GM12892 (cell line): ENCODE results near the gene SLC25A26.

Experiments
- POLR2A ChIP-seq: IDR thresholded peaks from 2 replicates; pipeline ENCODE4 v1.6.1; 2011; ENCODE audit warnings: low read depth, low read length, control low read depth
- POLR2AphosphoS5 ChIP-seq: IDR thresholded peaks from 2 replicates; pipeline ENCODE4 v1.6.1; 2011; ENCODE audit warnings: low read depth, low read length, control low read depth
- TAF1 ChIP-seq: IDR thresholded peaks from 2 replicates; pipeline ENCODE4 v1.6.1; 2011; ENCODE audit warnings: low read depth, mild to moderate bottlenecking, control low read depth, low read length, borderline replicate concordance

DNA sequence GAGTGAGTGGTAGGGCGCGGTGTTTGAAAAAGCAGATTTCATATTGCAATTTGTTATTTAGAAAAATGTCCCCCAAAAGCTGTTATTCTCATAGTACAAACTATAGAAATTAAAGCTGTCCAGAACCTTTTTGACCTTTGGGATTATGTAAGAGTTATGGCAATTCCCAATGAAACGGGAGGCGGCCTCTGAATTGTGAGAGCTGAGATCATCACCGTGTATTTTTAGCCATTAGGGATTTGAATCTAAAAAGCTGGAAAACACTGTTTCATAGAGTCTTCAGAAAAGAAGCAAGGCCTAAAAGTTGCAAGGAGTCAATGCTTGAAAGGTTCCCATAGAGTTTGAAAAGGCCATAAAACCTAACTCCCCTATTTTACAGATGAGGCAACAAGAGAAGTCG, 38.6 kb upstream of the SLC25A26 start:
- no peak for TF ChIP-seq POLR2A
- no peak for TF ChIP-seq TAF1
- TF ChIP-seq POLR2AphosphoS5: no peak
